Measurements from ENCODE around the gene S100A6.
"Not testable (repeated sequence)": the region's sequence is repeated elsewhere in the genome, so short reads cannot be mapped to it uniquely, and the experiment has no call there.

The S100A6 gene

DNA sequence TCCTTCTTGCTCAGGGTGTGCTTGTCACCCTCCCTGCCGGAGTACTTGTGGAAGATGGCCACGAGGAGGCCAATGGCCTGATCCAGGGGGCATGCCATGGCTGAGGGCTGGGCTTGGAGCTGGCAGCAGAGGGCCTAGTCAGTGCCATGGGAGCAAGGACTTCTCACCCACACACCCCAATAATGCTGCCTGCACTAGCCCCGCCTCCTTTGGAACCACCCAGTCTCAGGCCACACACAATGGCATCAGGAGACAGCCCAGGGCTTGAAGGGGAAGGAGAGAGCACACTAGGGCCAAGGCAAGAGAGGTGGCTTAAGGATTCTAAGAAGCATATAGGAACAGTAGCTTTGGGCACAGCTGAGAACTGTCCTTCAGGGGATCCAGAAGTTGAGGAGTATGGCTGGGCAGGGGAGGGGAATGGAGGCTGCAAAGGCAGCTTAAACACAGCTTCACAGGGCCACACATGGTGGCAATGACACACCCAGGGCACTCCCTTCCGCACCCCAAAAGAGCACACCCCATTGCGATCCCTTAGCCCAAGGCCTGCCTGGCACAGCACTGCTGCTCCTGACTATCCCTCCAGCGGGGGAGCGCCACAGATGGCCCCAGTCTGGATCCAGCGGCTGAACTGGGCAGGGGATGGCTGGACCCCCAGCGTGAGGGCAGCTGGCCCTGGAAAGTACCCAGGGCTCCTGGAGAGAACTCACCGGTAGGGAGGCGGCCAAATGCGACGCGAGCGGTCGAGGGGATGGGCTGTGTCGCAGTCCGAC, at the start of gene S100A6:
Gene S100A6, minus strand, starts transcription at position 750 of the 770 bp plus-strand sequence. Its CDS starts 652 bp downstream, at position 98.
- DNase-seq: no peak

DNA sequence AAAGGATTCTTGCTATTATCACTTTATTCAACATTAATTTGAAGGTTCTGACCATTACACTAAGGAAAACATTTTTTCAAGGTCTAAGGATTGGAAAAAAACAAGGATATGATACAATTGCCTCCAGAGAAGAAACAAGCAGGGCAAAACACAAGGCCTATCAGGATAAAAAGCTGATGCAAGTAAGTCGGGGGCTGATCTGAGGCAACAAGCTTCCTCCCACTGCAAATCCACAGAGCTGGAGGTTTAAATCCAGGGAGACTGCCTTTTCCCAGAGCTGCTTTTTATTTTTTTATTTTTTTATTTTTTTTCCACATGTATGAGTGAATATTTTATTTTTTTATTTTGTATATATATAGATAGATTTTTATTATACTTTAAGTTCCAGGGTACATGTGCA, 49.2 kb upstream of the S100A6 start:
- no peak for DNase-seq

DNA sequence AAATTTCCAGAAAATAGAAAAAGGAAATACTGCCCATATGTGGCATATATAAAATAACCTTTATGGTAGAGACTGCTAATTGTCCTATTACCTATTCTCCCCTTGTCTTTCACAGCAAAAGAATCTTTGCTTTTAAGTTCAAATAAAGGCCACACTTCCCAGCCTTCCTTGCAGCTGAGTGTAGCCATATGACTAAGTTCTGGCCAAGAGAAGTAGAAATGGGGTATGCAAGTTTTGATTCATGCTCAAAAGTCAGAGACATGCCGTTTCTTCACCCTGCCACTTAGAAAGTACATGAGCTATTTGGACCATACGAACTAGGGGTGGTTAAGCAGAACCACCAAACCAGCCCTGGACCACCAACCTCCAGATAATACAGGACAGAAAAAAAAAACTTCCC, 48.2 kb upstream of the S100A6 start:
- DNase-seq: no peak

DNA sequence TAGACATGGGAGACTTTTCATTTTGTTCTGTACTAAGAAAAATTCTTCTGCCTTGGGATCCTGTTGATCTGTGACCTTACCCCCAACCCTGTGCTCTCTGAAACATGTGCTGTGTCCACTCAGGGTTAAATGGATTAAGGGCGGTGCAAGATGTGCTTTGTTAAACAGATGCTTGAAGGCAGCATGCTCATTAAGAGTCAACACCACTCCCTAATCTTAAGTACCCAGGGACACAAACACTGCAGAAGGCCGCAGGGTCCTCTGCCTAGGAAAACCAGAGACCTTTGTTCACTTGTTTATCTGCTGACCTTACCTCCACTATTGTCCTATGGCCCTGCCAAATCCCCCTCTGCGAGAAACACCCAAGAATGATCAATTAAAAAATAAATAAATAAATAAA, 47.7 kb upstream of the S100A6 start:
- not testable (repeated sequence) for DNase-seq

DNA sequence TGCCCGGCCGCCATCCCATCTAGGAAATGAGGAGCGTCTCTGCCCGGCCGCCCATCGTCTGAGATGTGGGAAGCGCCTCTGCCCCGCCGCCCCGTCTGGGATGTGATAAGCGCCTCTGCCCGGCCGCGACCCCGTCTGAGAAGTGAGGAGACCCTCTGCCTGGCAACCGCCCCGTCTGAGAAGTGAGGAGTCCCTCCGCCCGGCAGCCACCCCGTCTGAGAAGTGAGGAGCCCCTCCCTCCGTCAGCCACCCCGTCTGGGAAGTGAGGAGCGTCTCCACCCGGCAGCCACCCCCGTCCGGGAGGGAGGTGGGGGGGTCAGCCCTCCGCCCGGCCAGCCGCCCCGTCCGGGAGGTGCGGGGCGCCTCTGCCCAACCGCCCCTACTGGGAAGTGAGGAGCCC, 47.0 kb upstream of the S100A6 start:
- DNase-seq: not testable (repeated sequence)

DNA sequence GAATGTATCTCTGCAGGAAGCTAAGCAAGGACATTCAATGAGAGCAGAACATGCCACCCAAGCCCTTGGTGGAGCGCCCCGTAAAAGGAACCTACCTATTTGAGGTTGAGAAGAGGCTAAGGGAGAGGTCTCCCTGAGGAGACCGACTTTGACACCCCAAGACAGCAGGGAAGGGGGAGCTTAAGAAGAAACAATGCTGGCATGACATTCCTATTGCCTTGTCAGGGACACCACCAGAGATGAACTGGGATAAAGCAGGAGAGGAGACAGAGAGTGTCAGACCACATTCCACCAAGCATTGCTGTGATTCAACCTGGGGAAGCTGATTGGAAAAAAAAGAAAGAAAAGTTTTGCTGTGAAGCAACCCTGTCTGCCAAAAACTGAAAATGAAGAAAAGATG, 43.1 kb upstream of the S100A6 start:
- DNase-seq: no peak

DNA sequence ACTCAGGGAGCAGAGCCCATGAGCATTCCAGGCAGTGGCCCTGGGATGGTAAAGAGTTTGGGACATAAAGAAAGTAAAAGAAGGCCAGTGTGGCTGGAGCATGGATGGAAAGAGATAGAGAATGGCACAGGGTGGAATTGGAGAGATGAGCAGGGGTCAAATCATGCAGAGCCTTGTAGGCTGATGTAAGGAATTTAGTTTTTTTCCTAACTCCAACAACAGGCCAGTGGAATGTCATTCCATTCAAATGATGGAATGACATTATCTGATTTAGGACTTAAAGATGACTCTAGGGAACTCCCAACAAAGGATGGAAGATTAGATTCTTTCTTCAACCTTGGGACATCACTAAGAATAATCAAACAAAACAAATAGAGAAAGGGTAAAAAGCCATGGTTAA, 42.7 kb upstream of the S100A6 start:
- DNase-seq: no peak

DNA sequence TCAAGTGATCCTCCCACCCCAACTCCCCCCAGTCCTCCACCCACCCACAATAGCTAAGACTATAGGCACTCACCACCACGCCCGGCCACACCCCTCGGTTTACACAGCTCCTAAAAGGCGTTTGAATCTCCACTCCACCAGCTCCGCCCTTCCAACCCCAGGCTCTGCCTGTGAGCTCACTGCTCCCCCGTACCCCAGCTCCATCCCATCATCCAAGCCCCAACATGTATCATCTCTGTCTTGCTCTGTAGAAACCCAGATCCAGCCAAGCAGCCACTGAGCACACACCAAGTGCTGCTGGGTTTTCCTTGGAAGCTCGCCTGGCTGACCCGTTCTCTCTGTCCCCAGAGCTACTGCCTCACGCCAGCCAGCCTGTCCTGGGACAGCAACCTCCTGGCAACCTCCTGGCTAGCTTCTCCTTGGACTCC, 41.8 kb upstream of the S100A6 start:
- no peak for DNase-seq

DNA sequence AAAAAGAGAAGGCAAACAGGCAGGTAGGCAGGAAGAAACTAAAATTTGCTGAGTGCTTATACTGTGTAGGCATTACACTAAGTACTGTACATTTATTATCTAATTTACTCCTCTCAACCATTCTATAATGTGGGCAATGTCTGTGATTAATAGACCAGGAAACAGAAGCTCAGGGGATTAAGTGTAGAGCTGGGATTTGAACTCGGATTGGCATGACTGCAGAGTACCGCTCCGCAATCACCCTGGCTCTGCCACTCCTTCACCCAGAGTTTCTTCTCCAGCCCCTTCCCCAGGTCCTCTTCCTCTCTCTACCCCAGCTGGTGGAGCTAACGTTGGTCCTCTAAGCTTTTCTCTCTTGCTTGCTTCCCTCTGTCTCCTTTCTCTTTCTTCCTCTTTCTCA, 41.3 kb upstream of the S100A6 start:
- no peak for DNase-seq

DNA sequence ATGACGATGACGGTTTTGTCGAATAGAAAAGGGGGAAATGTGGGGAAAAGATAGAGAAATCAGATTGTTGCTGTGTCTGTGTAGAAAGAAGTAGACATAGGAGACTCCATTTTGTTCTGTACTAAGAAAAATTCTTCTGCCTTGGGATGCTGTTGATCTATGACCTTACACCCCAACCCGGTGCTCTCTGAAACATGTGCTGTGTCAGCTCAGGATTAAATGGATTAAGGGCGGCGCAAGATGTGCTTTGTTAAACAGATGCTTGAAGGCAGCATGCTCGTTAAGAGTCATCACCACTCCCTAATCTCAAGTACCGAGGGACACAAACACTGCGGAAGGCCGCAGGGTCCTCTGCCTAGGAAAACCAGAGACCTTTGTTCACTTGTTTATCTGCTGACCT, 39.7 kb upstream of the S100A6 start:
- not testable (repeated sequence) for DNase-seq

DNA sequence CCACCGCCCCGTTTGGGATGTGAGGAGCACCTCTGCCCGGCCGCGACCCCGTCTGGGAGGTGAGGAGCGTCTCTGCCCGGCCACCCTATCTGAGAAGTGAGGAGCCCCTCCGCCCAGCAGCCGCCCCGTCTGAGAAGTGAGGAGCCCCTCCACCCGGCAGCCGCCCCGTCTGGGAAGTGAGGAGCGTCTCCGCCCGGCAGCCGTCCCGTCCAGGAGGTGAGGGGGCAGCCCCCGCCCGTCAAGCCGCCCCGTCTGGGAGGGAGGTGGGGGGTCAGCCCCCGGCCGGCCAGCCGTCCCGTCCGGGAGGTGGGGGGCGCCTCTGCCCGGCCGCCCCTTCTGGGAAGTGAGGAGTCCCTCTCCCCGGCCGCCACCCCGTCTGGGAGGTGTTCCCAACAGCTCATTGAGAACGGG, 39.3 kb upstream of the S100A6 start:
- not testable (repeated sequence) for DNase-seq

DNA sequence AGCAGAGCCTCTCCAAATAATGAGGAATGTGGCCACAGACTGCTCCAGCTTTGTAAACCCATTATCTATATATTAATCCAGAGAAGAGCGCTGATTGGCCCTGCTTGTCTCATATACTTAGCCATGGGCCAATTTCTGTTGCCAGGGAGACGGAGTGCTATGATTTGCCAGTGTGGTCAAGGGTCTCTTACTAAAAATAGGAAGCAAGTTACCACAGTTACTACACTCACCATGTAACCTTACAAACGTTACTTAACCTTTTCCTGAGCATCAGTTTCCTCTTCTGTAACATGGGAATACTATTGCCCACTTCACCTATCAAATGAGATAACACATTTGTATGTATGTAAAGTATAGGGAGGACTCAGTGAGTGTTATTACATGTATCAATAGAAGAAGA, 37.6 kb upstream of the S100A6 start:
- no peak for DNase-seq

DNA sequence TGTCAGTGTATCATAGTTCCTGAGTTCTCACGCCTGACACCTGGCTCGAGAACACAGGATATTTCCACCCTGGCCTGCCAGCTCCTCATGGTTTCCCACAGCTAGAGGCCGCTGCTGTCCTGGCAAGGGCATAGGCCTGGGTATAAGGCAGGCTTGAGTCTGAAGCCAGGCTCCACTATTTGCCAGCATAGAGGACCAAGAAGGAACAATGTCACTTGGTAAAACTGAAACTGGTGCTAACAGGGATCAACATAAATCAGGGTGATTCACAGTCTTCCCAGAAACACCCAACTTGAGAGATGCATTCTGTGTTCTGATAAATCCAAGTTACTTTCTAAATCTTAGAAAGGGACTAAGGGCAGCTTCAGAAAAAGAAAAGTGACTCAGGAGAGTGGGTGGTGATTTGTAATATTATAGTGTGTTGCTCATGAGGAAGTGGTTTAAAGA, 36.8 kb upstream of the S100A6 start:
- DNase-seq: no peak

DNA sequence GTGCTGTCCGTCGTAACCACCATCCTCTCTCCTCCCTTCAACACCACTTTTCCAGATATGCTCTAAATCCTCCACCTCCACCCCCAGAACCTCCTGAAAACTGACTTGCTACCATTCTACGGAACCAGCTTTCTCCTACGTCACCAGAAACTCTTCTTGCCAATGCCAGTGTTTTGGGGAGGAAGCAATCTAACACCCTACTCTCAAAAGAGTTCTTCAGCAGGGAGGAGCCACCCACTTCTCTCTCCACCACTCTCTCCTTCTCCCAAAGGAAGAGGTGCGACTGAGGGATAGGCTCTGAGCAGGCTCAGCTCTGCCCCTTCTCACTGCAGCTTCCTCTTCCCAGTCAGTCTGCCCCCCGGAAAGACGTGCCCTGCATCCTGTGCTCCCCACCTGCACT, 35.9 kb upstream of the S100A6 start:
- DNase-seq: no peak

DNA sequence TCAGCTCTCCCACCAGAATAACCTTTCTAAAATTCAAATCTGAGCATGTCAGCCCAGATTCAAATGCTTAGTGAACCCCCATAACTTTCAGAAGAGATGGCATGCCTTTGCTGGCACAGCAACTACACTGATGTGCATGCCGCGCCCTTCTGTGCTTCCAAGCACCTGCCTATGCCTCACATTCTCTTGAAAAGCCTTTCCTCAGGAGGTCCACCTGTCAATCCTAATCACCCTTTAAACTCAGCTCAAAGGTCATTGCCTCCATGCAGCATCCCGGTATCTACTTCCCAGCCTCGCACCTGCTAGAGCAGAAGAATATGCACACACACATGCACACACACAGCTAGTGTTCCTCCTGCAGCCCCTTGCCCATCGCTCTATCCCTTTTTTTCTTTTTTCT, 35.1 kb upstream of the S100A6 start:
- no peak for DNase-seq

DNA sequence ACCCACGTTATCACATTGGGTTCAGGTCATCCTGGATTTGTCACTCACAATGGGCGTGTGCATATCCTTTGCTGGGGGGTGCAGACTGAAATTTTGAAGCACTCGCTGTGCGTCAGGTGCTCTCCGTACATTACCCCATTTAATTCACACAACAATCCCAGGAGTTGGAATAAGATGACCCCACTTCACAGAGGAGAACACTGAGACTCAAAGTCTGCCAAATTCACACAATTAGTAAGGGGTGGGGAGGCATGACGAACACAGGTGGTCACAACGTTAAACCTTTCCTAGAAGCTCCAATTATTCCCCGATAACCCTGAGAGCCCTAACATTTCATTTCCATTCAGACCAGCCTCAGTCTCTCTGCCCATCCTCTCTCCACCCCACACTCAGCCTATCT, 33.7 kb upstream of the S100A6 start:
- no peak for DNase-seq

DNA sequence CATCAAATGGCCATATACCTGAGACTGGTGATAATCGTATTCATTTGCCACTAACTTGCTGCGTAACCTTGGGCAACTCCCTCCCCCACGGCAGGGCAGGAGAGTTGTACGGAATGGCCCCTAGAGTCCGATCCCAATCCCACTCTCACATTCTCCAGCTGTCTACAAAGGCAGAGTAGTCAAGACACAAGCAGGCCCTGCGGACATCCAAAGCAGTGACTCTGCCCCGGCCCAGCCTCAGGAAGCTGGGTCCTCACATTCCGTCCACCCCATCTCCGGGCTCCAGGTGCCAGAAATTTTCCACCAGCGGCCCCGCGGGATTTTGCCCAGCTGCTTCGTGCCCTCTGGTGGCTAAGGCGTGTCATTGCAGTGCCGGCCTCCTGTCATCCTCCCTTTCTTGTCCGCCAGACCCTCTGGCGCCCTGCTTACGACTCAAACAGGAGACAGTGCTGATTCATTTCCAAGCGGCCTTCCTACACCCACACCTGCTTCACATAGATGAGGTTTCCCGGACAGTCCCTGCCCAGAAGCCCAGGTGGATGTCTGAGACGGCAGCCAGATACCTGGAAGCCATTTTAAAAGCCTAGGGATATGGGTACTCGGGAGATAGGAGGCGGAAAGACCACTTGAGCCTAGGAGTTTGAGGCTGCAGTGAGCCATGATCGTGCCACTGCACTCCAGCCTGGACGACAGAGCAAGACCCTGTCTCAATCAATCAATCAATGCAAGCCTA, 32.7 kb upstream of the S100A6 start:
- DNase-seq: peak; percentile 93

DNA sequence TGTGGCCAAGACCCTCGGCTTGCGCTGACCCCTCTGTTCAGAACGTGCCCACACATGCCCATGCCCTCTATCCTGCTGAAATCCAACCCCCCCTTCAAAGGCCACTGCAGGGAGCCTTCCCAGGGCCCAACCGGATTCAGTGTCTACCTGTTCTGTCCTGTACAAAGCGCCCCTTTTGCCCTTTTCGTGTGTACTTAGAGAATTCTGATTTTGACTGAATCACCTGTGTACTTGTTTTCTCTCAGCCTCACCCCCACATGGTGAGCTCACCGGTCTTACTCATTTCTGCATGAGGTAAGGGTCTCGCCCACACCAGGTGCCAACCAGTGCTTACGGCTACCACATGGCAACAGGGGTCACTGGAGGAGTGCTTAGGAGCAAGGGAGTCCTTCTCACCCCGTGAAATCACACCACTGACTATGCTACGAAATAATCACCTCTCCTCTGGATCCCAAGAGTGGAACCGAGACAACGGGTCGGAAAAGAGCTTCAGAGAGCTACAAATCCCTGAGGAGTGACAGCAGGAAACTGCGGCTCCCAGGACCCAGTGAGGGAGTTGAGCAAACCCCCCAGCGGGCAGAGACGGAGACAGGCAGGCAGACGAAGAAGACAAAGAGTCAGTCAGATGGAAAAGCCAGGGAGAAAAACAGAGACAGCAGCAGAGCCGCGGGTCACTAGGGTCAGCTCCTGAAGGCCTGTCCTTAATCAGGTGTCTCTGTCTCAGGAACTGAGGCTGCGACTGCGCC, 32.0 kb upstream of the S100A6 start:
- no peak for DNase-seq

DNA sequence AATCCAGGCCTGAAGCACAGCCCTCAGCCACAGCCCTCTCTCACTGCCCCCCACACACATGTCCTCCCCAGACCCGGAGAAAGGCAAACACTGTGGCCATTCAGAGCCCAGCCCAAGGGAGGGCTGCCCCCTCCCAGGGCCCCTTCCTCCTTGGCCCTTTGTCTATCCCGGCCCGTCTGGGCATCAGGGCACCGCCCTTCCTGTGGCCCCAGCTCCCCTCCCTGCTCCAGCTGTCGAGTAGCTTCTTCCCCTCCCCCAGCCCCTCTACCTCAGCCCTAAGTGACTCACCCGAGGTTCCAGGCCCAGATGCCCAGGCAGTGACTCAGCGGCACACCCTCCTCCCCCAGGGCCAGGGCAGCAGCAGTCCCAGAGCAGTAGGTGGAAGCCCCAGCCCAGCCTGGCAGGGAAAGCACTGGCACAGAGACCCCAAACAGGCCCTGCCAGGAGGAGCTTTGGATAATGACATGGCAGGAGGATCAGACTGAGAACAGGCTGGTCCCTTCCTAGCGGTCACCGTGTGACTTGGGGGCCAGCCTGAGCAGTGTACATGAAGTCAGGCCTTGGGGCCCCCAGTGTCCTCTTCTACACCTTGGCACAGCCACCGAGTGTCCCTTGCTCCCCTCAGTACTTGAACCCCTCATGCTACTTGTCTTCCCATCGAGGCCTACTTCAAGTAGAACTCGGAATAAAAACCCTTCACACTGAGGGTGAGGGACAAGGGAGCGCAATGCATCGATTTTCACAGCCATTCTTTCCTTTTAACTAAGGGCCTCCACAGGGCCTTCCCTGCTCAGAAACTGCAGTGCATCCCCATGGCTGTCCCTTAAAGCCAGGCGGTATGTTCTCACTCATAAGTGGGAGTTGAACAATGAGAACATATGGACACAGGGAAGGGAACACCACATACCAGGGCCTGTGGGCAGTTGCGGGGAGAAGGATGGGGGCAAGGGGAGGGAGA, 30.9 kb upstream of the S100A6 start:
- DNase-seq: no peak

DNA sequence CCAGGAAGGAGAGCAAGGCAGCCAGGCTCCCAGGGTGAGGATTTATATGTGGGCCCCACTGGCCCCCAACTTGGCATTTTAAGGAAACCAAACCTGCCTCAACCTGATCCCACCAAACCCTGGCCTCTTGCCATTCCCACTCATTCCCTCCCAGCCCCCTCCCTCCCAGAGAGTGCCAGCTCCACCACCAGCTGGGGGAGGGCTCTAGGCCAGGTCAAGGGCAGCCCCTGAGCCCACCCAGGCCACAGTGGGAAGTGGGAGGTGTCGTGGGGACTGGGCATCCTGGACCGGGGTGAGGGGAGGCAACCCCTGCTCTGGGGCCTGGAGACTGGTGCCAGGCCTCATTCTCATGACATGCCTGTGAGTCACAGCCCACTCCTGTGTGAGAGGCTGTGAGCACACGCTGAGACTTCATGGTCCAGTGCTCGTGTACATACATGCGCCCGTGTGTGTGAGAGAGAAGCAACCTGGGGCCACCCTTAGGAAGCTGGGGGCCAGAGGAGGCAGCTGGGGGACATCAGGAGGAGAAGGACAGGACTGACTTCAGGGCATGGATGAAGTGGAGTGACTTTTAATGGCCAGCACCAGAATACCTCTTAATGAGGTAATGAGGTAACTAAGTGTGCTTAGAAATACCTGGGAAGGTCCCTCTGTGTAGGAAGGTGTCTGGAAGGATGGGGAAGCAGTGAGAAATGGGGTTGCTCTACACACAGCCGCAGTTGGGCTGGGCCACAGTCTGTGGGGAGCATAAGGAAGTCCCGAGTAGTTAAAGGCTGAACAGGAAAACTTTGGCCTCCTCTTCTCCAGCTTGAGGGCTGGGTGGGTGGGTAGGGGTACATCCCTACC, 30.0 kb upstream of the S100A6 start, which contains the start of gene S100A2:
Gene S100A2, minus strand, starts transcription at position 316 of the 846 bp plus-strand sequence. CDS start 1,967 bp downstream, outside the sequence.
- no peak for DNase-seq

DNA sequence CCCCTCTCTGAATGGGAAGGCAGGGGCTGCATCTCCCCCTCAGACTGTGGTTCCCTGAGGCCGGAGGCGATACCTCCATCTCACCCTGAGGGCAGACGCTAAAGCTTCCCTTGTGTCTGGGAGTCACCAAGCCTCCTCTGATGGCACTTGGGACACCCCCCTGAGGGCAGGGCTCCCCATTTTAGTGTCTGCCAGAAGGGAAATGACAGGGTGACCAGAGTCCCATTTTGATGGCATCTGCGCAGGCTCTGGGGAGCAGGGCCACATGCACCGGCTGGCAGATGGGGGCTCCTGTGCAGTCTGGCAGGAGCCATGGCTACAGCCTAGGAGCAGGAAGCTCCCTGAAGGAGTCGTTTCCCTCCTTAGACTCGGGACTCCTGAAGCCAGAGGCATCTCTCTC, 28.2 kb upstream of the S100A6 start:
- DNase-seq: no peak
